GM19099 (cell line): ENCODE measurements around the gene ITGB2.

Experiments used
- POLR2A ChIP-seq: IDR thresholded peaks from 3 replicates; pipeline ENCODE4 v1.6.1; 2011; ENCODE audit warnings: low read depth; ENCODE audit not compliant: insufficient read length; ENCODE audit errors: extremely low read depth

The ITGB2 gene

DNA sequence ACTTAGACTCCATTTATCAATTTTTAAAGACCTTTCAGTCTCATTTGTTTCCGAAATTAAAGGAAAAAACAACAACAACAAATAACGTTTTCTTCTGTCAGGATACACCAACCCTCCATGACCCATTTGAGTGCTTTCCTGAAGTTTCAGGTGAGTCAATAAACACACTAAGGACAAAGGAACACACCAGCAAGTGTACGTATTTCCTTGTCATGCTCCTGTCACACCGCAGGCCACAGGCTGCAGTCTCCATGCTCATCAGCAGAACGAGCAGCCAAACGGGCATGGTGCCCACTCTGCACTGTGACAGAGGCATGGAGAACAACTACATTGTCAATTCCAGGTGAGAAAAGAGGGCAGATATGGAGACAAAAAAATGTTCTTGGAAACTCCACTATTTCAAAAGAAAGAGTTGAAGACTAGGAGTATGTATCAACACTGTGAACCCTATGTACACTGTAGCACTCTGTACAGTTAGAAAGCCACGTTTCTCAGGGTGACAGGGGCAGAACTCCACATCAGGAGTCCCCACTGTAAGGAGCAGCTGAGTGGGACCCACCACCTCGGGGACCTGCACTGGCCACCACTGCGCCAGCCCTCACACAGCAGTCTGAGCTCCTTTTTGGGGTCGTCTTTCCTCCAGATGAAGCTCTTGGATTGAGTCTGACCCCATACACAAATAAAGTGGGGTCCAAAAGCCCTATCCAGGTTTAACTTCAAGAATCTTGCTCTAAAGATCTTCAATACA lies 49.8 kb downstream of the ITGB2 start:
- TF ChIP-seq POLR2A = no peak

- no peak for TF ChIP-seq POLR2A
These were observed 50.6 kb downstream of the ITGB2 start for GRCh38 chr21:44869781-44870747.

- TF ChIP-seq POLR2A = no peak
These were observed 52.0 kb downstream of the ITGB2 start for GRCh38 chr21:44868707-44869106.

DNA sequence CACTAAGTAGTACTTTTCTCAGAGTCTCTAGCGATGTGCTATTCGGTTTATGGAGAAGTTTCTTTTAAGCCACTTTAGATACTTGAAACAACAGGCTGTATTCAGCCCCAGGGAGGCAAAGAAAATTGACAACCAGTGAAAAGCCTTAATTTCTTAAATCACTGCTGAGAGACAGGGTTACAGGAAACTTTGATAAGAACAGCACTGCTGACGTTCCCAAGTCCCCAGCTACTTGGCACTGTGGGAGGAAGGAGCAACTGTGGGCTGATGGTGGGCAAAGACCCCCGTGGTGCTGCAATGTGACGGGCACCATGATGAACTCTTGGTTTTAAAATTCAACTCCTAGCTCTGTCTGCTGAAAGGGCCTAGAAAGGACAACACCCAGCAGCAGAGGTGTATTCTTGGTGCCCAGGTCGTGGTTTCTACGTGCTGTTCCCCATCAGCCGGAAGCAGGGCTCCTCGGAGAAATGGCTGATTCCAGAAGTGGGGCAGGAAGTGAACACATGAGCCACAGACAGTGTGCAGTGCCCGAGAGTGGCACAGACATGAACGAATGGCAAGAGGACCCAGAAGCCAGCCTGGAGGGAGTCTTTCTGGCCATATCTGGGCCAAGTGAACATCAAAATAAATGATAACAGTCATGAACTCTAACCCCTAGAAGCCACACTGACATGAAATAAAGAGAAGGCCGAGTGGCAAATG lies 52.5 kb downstream of the ITGB2 start:
- TF ChIP-seq POLR2A = no peak

DNA sequence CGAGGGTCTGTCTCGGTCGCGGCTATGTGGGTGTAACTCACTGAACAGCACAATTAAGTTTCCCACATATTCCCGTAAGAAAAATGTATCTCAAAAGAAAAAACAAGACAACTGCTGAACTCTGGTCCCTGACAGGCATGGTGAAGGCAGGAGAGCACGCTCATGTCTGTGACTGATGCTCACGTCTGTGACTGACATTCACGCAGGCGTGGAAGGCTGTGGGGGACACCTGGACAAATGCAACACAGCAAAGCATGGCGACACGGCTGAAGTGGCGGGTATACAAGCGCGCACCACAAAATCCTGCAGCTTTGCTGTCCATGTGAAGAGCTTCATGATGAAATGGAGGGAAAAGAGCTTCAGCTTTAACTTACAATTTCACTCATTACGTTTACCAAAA lies 53.2 kb downstream of the ITGB2 start:
- TF ChIP-seq POLR2A = no peak

- no peak for TF ChIP-seq POLR2A
These were observed 53.9 kb downstream of the ITGB2 start for GRCh38 chr21:44866780-44867179.

DNA sequence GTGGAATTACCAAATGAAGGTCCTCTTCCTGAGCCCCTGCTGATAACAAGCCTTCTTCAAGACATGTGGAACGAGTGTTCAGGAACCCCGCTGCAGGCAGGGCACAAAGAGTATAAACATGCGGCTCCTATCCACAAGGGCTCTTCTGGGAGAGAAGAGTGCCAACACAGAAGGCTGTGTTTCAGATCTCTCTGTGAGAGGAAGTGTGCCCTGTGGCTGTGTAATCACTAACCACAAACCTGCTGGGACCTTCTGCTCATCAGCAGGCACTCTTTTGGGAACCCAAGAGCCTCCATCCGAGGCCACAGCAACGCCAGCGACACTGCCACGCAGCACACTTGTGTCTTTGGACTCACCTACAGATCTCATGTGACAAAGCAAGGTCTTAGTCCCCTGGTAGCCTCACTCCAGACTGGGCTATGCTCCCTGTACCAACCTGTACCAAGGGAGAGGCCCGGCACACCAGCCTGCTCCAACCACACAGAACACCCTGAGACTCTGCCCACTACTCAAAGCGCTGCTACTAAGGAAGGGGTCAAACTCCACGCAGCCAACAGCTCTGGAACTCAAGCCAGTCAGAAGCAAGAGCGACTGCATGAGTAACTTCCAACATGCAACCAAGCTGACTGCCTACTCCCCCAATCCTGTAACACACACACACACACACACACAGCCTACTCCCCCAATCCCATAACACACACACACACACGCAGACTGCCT lies 55.0 kb downstream of the ITGB2 start:
- TF ChIP-seq POLR2A = no peak

DNA sequence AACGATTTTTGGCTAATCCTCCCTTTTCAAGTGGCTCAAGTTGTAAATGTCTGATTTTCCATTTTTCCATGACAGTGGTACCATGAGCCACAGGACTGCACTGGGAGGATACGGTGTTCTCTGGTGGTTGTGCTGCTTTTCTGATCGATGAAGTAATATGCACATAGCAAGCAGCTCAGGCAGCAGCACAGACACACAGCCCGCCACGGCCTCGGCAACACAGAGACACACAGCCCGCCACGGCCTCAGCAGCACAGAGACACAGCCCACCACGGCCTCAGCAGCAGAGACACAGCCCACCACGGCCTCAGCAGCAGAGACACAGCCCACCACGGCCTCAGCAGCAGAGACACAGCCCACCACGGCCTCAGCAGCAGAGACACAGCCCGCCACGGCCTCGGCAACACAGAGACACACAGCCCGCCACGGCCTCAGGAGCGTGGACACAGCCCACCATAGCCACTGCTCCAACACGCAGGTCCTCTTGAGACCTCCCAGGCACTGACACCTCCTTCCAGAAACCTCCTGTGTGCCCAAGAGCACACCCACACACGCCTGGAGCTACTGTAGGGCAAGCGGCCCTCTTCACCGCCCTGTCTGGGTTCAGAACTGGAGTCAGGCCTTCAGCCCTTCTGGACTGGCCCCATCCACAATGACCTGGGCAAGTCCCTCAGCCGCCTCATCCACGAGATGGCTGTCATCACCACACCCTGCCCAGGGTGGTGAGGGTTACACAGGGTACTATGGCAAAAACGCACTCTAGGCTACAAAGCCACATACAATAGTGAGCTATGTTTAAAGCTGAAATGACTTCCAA lies 57.6 kb downstream of the ITGB2 start:
- TF ChIP-seq POLR2A = no peak

- TF ChIP-seq POLR2A = no peak
These were observed 61.9 kb downstream of the ITGB2 start for GRCh38 chr21:44858791-44859190.

DNA sequence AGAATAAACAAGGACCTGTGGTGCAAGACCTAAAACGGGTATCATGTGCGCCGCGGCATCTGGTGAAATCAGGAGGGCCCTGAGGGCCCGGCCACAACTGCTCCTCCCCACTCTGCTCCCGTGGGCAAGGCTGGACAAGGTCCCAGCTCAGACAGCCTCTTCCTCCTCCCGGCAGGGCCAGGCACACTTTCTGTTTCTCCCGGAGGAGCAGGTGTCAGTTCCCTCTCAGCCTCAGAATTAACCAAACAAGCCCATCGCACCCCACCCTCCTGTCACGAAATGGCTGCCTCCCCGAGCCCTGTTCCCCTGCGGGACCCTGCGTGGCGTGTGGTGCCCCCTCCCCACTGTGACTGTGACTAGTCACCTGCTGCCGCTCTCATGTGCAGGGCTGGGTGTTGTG lies 62.4 kb downstream of the ITGB2 start:
- no peak for TF ChIP-seq POLR2A

- TF ChIP-seq POLR2A = no peak
These were observed 63.4 kb downstream of the ITGB2 start for GRCh38 chr21:44857127-44857892.

DNA sequence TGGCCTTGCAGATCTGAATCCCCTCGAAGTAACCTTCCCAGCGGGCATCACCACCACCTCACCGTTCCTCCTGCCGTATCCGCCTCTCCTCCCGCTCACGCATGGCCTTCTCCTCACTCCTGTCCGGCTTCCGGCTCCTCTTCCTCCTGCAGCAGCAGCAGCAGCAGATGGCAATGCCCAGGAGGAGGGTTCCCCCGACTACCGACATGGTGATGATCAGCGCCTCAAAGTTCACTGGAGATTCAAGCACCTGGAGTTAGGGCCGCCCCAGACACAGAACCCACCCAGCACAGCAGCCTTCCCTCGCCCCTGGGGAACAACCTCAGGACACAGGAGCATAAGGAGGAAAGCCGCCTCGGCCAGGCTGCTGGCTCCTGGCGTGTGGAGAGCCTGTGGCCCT lies 64.6 kb downstream of the ITGB2 start:
- TF ChIP-seq POLR2A = no peak

DNA sequence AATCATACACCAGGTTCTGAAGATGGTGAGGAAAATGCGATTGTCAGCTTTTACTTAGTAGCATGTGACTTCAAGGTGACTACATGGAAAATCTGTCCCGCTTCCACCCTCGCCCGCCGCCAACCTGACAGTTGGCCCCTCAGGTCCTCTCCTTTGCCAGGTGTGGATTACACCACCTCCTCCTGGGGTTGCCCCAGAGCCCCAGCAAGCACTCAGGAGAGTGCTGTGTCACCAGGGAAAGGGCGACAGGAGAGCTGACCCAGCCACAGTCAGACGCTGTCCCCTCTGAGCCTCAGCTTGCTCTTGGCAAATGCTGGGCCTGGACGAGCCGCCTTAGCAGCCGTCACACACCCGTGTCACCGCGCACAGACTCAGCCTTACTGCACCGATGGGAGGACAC lies 65.1 kb downstream of the ITGB2 start:
- TF ChIP-seq POLR2A = no peak
